ENCODE data around the gene NLRP3. TPM values are rescaled to one million over a fixed set of nuclear protein-coding genes. Genes with fewer than 3 reads are reported as not detected.

NLRP3 gene
- total and polyA plus RNA-seq, 10 of the 15 experiments (the other 5 are each of a cell fraction or from before 2014, with no cell fraction given): 1.8 to 10.4 (median 5.0) TPM

DNA sequence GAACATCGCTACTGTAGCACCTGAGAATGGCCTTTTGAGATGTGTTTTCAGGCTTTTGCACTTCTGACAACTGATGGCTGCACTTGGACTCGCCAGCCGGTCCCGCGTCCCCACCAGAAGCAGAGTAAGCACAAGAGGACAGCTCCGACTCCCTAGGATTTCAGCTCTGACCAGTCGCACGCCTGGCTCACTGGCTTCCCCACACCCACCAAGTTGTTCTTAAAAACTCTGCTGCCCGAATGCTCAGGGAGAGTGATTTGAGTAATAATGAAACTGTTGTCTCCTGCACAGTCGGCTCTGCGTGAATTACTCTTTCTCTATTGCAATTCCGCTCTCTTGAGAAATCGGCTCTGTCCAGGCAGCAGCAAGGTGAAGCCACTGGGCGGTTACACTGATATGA lies 40.2 kb upstream of the NLRP3 start (continued):
- TF ChIP-seq, protein P1, sequence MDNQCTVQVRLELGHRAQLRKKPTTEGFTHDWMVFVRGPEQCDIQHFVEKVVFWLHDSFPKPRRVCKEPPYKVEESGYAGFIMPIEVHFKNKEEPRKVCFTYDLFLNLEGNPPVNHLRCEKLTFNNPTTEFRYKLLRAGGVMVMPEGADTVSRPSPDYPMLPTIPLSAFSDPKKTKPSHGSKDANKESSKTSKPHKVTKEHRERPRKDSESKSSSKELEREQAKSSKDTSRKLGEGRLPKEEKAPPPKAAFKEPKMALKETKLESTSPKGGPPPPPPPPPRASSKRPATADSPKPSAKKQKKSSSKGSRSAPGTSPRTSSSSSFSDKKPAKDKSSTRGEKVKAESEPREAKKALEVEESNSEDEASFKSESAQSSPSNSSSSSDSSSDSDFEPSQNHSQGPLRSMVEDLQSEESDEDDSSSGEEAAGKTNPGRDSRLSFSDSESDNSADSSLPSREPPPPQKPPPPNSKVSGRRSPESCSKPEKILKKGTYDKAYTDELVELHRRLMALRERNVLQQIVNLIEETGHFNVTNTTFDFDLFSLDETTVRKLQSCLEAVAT (IDR thresholded peaks at IDR 0.05): no peak
- TF ChIP-seq GABPA (IDR thresholded peaks at IDR 0.05; ENCODE audit: low read depth): no peak

DNA sequence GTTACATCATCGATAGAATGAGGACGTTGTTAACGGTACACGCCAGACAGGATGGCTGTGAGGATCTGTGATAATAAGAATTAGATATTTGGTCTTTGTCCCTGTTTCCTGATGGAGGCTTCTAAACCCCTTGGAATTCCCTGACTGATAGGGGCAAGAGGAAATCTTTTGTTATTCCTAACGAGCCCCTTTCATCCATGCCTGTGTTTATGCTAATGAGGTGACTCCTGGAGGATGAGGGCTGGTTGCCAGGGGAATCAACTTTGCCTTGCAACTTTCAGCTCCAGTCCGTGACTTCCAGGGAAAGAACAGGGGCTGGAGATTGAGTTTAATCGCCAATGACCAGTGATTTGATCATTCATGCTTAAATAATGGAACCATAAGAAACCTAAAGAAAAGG lies 39.3 kb upstream of the NLRP3 start:
- RAD21 ChIA-PET (ENCODE audit: unreplicated experiment): no interaction called here
- Histone ChIP-seq H3K9ac (ENCODE audit: control insufficient read depth, insufficient read depth, low read length) (no peak overlapping the region), H3K79me2 (ENCODE audit: control insufficient read depth, insufficient read depth, low read length) (no peaks in the 10 kb centered on the region), H3K27me3 (replicated peaks in 1 of 2; ENCODE audit: control insufficient read depth in 2 of 2, insufficient read depth in 2 of 2, low read length in 1 of 2) (no peaks in the 10 kb centered on the region), H3K4me3 (no peak overlapping the region), H4K20me1 (ENCODE audit: control insufficient read depth, insufficient read depth) (no peaks in the 10 kb centered on the region), H3K4me1 (ENCODE audit: control insufficient read depth, insufficient read depth, low read length) (no peaks in the 10 kb centered on the region), H2AFZ (ENCODE audit: control insufficient read depth, low read depth, low read length) (no peak overlapping the region), H3K36me3 (ENCODE audit: control insufficient read depth in 2 of 2, insufficient read depth in 2 of 2, low read length in 1 of 2) (no peaks in the 10 kb centered on the region), H3K9me3 (replicated peaks; ENCODE audit: control insufficient read depth, insufficient read depth, low read length) (peaks cover 4% of the 10 kb centered on the region; the same call in 2 of the 3 replicates), H3K27ac (ENCODE audit: control insufficient read depth, insufficient read depth) (no peak overlapping the region), H3K4me2 (ENCODE audit: control insufficient read depth, insufficient read depth) (no peak overlapping the region)
- in situ Hi-C loops (cut with MboI) (no loop called here), intact Hi-C loops (cut with micrococcal nuclease; ENCODE audit: unreplicated experiment) (no loop called here)
- TF ChIP-seq, protein P2, sequence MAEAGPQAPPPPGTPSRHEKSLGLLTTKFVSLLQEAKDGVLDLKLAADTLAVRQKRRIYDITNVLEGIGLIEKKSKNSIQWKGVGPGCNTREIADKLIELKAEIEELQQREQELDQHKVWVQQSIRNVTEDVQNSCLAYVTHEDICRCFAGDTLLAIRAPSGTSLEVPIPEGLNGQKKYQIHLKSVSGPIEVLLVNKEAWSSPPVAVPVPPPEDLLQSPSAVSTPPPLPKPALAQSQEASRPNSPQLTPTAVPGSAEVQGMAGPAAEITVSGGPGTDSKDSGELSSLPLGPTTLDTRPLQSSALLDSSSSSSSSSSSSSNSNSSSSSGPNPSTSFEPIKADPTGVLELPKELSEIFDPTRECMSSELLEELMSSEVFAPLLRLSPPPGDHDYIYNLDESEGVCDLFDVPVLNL (IDR thresholded peaks at IDR 0.05; ENCODE audit: low read depth, low read length): no peak
- no peak for TF ChIP-seq FOXM1 (IDR thresholded peaks at IDR 0.05; ENCODE audit: low read depth, low read length)
- no peak for TF ChIP-seq PML (IDR thresholded peaks at IDR 0.05; ENCODE audit: low read length)
- TF ChIP-seq FOS (IDR thresholded peaks at IDR 0.05; ENCODE audit: borderline replicate concordance, extremely low read depth, insufficient read length): no peak
- TF ChIP-seq SMARCA5 (IDR thresholded peaks at IDR 0.05): no peak
- no peak for TF ChIP-seq POLR2AphosphoS2 (IDR thresholded peaks at IDR 0.05; ENCODE audit: low read depth, low read length)
- TF ChIP-seq, protein P3, sequence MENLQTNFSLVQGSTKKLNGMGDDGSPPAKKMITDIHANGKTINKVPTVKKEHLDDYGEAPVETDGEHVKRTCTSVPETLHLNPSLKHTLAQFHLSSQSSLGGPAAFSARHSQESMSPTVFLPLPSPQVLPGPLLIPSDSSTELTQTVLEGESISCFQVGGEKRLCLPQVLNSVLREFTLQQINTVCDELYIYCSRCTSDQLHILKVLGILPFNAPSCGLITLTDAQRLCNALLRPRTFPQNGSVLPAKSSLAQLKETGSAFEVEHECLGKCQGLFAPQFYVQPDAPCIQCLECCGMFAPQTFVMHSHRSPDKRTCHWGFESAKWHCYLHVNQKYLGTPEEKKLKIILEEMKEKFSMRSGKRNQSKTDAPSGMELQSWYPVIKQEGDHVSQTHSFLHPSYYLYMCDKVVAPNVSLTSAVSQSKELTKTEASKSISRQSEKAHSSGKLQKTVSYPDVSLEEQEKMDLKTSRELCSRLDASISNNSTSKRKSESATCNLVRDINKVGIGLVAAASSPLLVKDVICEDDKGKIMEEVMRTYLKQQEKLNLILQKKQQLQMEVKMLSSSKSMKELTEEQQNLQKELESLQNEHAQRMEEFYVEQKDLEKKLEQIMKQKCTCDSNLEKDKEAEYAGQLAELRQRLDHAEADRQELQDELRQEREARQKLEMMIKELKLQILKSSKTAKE (IDR thresholded peaks at IDR 0.05; ENCODE audit: low read depth, poor library complexity, severe bottlenecking): no peak
- no peak for TF ChIP-seq PAX8 (IDR thresholded peaks at IDR 0.05)
- TF ChIP-seq, protein P4, sequence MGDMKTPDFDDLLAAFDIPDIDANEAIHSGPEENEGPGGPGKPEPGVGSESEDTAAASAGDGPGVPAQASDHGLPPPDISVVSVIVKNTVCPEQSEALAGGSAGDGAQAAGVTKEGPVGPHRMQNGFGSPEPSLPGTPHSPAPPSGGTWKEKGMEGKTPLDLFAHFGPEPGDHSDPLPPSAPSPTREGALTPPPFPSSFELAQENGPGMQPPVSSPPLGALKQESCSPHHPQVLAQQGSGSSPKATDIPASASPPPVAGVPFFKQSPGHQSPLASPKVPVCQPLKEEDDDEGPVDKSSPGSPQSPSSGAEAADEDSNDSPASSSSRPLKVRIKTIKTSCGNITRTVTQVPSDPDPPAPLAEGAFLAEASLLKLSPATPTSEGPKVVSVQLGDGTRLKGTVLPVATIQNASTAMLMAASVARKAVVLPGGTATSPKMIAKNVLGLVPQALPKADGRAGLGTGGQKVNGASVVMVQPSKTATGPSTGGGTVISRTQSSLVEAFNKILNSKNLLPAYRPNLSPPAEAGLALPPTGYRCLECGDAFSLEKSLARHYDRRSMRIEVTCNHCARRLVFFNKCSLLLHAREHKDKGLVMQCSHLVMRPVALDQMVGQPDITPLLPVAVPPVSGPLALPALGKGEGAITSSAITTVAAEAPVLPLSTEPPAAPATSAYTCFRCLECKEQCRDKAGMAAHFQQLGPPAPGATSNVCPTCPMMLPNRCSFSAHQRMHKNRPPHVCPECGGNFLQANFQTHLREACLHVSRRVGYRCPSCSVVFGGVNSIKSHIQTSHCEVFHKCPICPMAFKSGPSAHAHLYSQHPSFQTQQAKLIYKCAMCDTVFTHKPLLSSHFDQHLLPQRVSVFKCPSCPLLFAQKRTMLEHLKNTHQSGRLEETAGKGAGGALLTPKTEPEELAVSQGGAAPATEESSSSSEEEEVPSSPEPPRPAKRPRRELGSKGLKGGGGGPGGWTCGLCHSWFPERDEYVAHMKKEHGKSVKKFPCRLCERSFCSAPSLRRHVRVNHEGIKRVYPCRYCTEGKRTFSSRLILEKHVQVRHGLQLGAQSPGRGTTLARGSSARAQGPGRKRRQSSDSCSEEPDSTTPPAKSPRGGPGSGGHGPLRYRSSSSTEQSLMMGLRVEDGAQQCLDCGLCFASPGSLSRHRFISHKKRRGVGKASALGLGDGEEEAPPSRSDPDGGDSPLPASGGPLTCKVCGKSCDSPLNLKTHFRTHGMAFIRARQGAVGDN (IDR thresholded peaks at IDR 0.05): no peak
- no peak for TF ChIP-seq SMC3 (IDR thresholded peaks at IDR 0.05; ENCODE audit: borderline replicate concordance, low read length)
- TF ChIP-seq ZNF217 (IDR thresholded peaks at IDR 0.05): no peak
- SMC1A ChIA-PET (ENCODE audit: uncharacterized antibody, unreplicated experiment): interaction anchor here (0.9 kb wide), 1 partner anchor 110 kb away, joined by 3 read pairs; no protein-coding TSS in a partner anchor
- FAIRE-seq: no peak
- no peak for DNase-seq (ENCODE audit: low read depth, low spot score)
- WGBS (ENCODE audit: insufficient coverage, insufficient replicate concordance, low lambda C conversion rate, missing lambda C conversion rate): 53% methylated on average over 7 of the region's 7 CpGs
- no peak for ATAC-seq
- POLR2A ChIA-PET: no interaction called here
- CTCF ChIA-PET: interaction anchor here (1.5 kb wide), 1 partner anchor 109 kb away, joined by 5 read pairs; no protein-coding TSS in a partner anchor
- BruUV-seq (replicated peaks): no TSS peak
